HG03439 (cell line): ENCODE measurements around the gene TENM4.

Experiments used
- ATAC-seq: cut with Tn5 transposase; IDR thresholded peaks from one replicate; pipeline ENCODE4 v1.9.1; 2021; ENCODE audit warnings: mild to moderate bottlenecking, moderate library complexity; ENCODE audit not compliant: unreplicated experiment

TENM4 gene

DNA sequence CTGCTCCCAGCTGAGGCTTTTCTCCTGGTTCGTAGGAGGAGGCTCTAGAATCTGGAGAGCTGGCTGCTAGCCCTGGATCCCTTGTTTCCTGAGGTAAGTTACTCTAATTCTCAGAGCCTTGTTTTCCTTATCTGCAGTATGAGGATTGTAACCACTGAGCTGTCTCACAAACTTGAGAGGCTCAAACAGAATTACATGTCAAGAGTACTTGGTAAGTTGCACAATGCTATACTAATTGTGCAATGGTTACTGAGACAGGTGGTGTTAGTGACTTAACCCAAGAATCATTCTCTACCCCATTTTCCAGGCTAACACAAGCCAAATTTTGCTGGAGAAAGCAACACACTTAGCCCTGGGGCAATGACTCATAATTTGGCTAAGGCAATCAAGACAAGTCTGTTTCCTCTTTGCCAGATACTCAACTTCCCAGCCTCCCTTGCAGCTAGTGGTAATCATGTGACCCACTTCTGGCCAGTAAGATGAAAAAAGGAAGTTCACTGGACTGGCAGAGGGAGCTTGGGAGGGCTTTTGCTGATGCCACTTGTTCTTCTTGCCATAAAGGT lies 348.0 kb downstream of the TENM4 start:
- no peak for ATAC-seq

DNA sequence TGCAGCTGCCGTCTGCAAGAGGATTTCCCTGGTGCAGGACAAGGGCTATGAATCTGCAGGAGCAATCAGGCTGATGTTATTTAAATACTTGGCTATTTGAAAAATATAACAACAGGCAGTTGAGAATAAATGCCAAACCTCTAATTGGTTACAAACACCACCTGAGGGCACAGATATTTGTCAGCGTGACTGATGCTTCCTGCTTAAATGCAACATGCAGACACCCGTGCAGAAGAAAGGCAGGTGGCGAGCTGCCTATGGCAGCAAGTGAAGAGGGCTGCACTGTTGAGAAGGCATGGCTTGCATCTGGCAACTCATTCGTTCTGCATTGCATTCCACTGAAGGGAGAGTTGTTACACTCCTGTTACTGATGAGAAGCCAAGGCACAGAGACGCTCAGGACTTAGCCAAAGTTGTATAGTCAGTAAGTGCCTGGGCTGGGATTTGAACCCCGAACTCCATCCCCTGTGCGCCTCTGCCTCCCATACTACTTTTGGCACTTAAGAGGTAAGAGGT lies 350.6 kb downstream of the TENM4 start:
- no peak for ATAC-seq

DNA sequence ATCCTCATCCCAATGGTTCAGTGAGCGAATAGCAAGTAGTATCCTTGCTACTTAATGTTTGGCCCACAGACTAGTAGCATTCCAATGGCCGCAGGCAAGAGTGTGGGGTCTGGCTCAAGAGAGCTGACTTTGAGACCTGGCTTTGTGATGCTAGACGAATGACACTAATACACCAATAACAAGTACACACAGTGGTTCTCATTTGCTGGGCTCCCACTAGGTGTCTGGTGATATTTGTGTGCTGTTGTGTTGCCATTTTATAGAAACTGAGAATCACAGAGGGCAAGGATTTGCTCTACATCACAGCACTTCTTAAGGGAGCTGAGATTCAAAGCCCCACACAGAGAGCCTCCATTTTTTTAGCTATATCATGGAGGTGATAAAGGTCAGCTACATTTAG lies 351.2 kb downstream of the TENM4 start:
- no peak for ATAC-seq

DNA sequence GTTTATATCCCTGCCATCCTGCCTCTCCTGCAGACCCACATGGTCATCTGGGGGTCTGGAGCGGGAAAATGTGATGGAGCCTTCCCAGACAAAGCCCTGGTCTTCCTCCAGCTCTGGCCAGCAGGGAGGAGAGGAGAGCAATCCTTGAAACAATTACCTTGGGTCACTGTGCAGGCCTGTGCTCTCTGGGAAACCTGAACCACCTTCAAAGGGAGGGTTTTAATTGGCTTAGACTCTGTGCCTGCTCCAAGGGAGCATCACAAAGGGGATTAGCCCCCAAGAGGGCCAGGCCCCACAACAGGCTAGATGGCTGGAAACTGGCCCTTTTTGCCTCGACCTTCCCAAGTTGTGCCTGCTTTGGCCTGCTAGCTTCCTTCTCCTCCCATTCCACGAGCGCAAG lies 351.9 kb downstream of the TENM4 start:
- ATAC-seq: no peak

DNA sequence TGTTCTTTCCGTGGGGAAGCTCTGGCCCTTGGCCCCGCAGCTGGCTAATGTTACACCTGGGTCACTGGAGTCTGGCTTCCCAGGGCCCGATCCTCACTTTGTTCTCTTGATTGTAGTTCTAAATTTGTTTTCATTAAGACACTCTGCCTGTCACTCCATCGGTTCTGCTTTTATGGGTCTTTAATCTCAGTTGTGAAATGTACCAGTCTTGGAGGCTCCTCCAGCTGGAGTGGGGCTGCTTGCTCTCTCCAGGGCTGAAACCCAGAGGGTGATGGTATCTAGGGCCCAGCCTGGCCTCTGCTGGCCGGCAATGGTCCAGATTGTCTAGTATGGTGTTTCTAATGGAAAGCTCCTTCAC lies 352.9 kb downstream of the TENM4 start:
- ATAC-seq: no peak

DNA sequence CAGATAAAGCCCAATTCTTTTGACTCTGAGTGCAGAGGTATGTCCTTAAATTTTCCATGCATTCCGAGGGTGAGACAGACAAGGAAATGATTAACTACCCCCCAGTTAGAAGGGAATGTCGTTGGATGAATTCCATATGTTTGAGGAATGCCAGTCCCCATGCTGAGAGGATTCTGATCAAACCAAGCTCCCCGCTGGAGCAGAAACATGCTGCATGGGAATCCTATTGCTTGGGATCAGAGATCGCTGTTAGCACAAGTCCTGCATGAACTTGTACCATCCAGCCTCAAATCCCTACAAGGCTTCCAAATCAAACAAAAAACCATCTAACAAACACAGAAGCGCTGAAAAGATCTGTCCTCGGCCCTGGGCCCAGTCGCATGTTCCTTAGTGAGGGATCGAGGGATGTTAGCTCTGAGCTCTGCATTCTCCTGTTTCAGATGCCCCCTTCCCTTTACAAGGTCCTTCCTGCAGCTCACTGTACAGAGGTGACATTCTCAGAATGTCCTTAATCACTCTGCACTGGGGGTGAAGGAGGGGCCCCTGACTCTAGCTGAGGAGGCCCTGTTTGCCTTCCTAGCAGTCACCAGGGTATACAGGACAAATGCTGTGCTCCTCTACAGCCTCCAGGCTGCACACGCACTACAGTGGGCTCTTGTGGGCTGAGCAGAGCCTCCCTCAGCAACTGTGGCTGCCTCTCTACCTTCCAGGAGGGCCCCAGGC lies 353.4 kb downstream of the TENM4 start:
- no peak for ATAC-seq

DNA sequence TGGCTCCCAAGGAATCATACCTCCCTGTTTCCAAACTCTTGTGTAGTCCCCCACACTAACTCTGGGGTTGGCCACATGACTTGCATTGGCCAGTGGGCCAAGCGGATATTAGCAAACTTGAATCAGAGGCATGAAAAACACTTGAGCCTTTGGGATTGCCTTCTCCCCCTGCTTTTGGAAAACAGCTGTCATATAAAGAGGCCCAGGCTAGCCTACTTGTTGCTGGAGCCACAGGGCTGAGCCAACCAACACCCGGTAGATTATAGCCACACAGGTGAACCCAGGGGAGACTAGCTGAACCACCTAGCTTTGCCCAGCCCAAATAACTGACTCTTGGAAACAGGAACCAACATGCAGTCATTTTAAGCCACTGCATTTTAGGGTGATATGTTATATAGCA lies 354.8 kb downstream of the TENM4 start:
- no peak for ATAC-seq

DNA sequence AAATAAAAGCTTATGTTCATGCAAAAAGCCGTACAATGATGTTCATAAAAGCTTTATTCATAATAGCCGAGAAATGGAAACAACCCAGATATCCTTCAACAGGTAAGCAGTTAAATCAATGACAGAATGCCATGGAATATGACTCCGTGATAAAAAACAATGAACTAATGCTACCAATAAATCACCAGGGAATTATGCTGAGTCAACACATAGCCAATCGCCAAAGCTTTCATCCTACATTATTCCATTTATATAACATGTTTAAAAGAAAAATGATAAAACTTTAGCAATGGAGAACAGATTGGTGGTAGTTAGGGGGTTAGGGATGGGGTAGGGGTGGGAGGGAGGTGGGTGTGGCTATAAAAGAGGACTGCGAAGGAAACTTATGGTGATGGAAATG lies 356.4 kb downstream of the TENM4 start:
- ATAC-seq: no peak

DNA sequence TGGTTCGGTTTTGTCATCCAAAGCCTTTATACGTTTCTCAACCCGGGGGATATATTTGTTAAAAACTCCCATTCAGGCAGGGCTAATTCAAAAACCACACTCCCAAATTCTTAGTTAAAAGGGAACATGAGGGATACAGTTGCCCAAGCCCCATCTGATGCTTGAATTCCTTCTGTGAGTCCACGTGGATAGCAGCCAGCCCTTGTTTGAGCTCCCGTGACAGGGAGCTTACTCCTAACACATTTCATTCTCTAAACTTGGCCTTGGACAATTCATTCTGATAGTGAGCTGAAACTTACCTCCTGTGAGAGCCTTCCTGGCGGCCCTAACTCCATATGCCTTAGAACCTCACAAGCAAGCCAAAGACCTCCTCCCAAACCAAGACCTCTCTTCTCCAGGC lies 357.5 kb downstream of the TENM4 start:
- ATAC-seq: no peak

DNA sequence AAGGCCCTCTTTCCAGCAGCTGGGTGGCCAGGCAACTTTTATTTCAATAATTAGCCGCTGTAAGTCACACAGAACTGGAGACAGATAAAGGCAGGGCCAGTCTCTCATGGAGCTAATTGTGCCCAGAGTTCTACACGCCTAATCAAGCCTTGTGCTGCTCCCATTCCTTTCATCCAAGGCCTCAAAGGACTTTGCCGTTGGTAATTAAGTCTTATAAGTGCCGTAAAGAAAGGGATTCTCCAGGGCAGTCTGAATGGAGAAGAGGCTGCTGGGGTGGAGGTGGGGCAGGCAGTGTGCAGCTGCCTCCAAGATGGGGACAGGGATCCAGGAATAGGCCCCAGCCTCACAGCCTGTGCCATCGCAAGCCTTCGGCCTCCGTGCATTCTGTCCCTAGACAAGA lies 357.9 kb downstream of the TENM4 start:
- no peak for ATAC-seq

DNA sequence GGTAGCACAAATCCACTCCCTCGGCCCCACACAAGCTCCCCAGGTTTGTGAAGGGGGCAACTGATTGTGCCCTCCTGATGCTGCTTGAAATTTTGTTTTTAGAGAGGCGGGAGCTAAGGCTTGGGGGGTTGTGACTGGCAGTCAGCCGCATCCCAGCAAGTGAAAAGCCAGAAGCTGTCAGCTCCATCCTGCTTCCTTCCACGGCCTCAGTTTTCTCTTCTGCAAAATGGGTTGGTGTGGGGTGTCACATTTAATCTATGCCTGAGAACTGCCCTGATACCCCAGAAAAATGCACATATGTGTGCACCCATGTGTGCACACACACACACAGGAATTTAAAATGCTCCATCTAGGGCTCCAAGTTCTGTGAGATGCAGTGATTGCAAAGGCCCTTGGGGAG lies 358.6 kb downstream of the TENM4 start:
- ATAC-seq: no peak

DNA sequence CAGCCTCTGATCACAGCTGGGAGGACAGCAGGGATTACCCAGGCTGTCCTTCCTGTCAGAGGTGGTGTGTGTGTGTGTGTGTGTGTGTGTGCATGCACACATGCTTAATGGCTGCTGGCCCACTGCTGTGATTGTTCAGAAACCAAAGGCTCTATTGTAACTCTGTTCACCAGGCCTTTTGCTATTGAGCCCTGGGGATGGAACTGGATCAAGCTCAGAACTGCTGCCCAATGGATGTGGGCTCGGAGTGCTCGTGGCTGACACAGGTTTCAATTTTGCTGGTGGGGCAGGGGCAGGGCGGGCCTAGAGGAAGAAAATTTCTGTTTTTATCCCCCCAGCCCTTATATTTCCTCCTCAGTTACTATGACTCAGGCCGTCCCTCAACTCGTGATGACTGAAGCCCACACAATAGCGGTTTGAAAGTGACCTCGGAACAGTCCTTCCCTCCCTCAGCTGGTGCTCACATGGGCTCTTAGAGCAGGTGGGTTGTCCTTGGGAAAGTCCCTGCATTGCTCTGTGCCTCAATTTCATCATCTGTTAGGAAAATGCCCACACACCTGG lies 359.3 kb downstream of the TENM4 start:
- no peak for ATAC-seq

DNA sequence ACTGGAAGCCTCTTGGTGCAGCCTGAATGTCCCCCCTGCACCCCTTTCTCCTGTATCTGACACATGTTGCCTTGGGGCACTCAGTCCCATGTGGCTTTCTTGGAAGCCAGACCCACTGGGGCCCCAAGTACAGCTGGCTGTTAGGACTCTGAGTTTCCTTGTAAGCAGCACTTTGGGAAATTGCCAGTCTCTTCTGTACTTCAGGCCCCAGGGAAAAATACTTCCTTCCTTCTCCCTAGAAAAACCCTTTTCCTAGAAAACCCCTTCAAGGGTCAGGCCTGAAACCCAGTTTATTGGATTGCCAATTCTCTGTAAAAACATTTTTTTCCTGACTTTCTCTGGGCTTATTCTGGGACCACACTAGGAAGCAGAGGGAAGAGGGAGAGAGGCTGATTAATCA lies 360.3 kb downstream of the TENM4 start:
- ATAC-seq: no peak

DNA sequence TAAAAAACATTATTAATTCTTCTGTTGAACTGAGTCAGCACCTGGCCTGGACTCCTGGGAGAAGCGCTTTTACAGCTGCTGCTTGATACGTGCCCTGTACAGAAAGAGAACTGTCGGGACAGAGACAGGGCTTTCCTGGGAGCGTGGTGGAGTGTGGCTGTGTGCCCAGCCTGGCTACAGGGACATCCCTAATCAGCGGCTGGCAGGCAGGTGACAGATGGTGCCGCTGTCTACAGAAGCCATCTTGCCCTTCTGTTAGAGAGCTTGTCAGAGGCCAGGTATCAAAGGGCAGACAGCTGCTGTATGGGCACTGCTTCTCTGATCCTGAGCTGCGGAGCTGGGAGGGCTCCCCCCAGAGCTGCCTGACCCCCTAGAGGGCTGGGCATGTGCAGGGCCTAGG lies 361.8 kb downstream of the TENM4 start:
- ATAC-seq: no peak

DNA sequence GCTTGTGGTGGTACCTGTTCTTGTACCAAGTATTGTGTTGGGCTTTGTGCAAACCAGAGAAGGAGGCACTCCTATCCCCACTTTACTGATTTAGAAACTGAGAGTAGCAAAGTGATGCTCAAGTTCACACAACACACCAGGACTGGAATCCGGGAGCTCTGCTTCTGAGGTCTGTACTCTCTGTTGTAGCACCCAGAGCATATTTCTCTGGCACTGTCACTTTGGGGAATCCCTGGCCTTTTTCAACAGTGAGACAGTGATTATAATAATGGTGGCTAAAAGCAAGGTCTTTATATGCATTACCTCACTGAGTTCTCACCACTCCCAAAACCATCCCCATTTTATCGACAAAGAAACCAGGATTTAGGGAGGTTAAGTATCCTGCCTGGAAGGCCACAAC lies 362.4 kb downstream of the TENM4 start:
- ATAC-seq: no peak

DNA sequence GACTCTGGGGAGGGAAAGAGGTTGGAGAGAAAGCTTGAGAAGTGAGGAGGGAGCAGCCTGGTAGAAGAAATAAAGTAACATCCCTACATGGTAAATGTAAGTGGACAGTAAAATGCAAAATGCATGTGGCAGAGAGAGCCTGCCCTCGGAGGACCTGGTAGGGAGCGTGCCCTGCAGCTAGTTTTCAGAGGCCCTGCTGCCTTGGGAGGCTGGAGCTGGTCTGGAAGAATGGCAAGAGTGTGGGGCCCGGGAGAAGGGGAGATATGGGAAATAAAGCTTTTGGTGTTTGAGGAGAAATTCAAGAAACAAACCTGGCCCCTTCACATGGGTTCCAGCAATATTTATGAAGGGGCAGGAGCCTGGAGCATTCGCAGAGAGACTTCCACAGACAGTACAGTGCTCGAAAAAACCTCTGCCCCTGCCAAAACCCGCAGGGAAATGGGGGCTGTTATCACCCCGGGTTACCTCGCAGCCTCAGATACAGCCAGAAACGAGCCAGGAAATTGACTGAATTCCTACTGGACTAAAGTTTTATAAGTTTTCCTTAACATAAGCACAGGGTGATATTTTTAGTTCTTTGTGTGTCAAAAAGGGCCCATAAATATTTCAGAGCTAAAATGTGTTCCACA lies 363.0 kb downstream of the TENM4 start:
- ATAC-seq: no peak

DNA sequence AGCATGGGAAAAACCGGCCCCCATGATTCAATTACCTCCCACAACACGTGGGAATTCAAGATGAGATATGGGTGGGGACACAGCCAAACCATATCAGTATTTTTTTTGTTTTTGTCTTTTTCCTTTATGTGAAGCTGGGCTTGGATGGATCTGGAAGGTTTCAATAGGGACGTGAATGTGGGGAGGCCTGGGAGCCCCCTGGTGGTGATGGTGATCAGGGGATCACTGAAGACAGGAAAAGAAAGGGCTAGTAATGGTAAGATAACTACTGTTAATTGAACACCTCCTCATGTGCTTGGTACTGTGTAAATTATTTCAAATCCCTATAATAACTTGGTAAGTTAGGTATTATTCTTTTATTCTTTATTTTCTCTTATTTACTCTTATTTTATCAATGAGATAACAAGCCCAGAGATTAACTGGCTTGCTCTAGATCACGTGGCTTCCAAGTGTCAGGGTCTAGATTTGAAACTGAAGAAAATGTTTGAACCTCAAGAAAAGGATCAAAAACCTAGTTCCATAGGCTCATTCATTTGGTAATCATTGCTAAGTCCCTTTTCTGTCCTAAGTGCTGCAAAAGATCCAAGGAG lies 364.2 kb downstream of the TENM4 start:
- no peak for ATAC-seq

DNA sequence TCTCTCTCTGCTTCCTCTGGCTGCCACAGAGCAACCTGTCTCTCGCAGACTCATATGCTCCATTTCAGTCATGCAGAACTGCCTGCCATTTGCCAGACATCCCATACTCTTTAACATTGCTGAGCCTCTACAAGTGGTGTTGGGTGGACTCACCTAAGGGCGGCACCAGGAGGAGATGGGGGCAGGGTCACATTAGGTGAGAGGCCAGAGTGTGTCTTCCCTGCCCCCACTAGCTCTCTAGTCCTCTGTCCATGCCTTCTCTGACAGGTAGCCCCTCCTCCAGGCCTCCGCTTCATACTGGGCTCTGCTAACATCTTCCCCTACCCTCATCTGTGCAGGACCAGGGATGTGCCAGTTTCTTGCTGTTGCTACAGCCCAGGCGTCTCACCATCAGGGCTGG lies 366.3 kb downstream of the TENM4 start:
- ATAC-seq: no peak

DNA sequence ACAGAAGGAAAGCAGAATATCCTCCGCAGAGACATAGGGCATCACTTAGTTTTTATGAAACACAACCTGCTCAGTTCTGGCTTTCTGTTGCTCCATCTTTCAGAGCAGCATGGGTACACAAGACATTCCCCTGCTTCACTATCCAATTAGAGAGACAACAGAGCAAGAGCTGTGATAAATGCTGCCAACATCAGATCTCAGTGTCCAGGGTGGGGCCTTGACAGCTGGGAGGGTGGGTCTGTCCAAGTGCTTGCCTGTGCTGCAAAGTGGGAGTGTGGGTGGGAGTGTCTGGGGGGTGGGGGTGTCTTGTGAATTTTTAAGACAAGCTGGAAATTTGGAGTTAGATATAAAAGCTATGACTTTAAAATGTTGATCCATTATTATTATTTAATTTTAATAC lies 369.6 kb downstream of the TENM4 start:
- ATAC-seq: no peak

DNA sequence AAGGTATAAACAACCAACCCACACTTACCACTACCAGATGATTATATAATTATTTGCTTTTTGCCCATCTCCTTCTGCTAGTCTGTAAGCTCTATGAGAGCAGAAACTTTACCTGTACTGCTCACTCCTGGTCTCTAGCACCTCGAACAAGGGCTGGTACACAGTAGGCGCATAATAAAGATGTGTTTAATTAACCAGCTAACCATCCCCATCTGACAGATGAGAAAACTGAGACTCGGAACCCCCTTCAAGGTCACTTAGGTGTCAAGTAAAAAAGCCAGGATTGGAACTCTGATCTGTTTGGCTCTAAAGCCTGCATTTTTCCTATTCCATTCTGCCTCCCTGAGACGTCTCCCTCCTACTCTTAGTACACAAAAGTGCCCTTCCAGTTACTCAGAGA lies 370.3 kb downstream of the TENM4 start:
- no peak for ATAC-seq

DNA sequence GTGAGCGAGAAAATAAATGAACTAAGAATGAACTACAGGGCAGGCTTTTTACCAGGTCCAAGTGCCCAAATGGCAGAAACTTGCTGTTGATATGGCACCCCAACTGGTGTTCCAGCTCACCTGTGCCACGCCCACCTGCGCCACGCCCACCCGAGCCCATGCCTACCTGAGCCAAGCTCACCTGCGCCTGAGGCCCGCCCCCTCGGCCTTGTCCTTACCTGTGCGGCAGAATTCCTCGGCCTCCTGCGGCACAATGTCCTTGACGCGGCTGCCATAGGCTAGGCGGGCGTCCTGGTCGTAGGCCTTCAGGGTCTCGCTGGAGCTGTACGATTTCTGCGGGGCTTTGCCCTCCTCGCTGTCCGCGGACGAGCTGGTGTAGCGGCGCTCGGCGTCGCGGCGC lies 371.3 kb downstream of the TENM4 start:
- no peak for ATAC-seq

DNA sequence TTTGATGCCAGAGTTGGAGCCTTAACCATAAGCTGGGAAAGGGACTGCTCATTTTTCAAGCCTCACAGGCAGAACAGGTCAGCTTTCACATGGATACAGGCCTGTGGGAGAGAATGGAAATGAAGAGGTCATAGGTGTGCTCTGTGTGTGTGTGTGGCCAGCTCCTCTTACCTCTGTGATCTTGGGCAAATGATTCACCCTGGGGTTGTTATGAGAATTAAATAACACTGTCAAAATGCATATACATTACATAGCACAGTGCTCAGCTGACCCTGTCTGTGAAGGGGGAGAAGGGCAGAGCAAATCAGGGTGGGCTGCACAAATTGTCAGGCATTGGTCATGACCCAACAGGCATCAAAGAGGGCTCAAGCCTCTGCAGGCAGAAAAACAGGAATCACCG lies 372.5 kb downstream of the TENM4 start:
- ATAC-seq: no peak
